ENCODE results near the gene EML4.

DNA sequence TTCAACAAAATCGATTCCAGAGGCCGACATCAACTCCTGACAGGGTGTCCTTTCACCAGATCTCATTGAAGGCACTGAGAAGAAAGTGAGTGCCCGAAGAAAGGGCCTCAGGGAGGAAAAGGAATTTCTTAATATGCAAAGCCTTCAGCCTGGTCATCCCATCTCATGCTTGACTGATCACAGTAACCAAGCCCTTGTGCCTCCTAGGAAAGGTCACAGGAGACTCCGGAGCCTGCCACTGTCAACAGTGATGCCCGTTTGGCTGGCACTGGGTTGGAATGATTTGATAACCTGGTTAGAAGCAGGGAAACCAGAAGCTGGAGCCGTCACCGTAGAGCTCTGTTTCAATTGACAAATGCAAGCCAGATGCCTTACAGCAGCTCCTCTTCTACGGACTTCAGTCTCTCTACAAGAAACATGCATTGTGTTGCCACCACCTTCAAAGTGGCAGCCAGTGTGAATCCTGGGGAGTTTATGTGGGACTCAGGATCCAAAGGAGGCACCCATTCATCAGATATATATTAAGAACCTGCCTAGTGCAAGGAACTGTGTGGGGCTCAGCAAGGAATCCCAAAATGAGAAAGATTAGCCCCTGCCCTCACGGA is 167.3 kb downstream of the EML4 start:
- TF ChIP-seq POLR2A (IDR thresholded peaks at IDR 0.05) (no peak), CTCF (IDR thresholded peaks at IDR 0.05) (no peak)
